Measurements from ENCODE around the gene PLG.
"Not testable (repeated sequence)": the region's sequence is repeated elsewhere in the genome, so short reads cannot be mapped to it uniquely, and the experiment has no call there.

Gene PLG

DNA sequence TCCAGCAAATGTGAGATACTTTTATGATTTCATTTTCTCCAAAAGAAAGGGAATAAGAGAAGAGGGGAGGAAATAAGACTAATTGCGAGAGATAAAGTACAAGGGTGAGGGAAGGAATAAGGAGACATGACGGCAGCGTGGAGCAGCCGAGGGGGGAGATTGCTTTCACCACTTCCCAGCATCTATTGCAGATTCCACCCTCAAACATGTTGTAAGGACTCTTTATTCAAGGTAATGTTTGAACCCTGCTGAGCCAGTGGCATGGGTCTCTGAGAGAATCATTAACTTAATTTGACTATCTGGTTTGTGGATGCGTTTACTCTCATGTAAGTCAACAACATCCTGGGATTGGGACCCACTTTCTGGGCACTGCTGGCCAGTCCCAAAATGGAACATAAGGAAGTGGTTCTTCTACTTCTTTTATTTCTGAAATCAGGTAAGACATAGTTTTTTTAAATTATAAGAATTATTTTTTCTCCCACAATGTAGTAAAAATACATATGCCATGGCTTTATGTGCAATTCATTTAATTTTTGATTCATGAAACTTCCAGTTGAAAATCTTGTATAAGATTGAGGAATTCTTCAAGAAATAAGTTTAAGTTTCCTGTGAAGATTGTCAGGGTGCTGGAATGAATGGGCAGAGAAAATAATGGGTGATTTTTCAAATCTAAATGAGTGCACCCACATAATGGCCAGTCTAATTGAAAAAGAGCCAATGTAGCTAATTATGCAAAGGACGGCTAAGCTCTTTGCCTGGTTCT, at the start of gene PLG:
Gene PLG, plus strand, starts transcription at position 327 of the 763 bp plus-strand sequence. Its CDS starts 61 bp downstream, at position 388.
- not testable (repeated sequence) for H3K4me1 Mint-ChIP-seq, H3K9me3 Mint-ChIP-seq, H3K36me3 Mint-ChIP-seq, H3K27ac Mint-ChIP-seq, H3K4me3 Mint-ChIP-seq
- peaks cover 21% of the 10 kb centered on the region for H3K27me3 Mint-ChIP-seq

GRCh38 chr6:160659562-160659961, 42.5 kb upstream of the PLG start:
- Mint-ChIP-seq H3K36me3 (no peaks in the 10 kb centered on the region), H3K27ac (no peak overlapping the region), H3K4me1 (no peaks in the 10 kb centered on the region), H3K4me3 (no peak overlapping the region), H3K9me3 (no peaks in the 10 kb centered on the region), H3K27me3 (peaks cover 18% of the 10 kb centered on the region)

GRCh38 chr6:160661216-160661615, 40.8 kb upstream of the PLG start:
- Mint-ChIP-seq H3K36me3 (no peaks in the 10 kb centered on the region), H3K4me1 (no peaks in the 10 kb centered on the region), H3K27me3 (peaks cover 18% of the 10 kb centered on the region), H3K9me3 (no peaks in the 10 kb centered on the region), H3K27ac (no peak overlapping the region), H3K4me3 (no peak overlapping the region)

- no peak overlapping the region for H3K4me3 Mint-ChIP-seq
These were observed 39.6 kb upstream of the PLG start for GRCh38 chr6:160662429-160662828.

GRCh38 chr6:160662842-160663241, 39.2 kb upstream of the PLG start:
- Mint-ChIP-seq H3K27me3 (peaks cover 18% of the 10 kb centered on the region), H3K36me3 (no peaks in the 10 kb centered on the region), H3K9me3 (no peaks in the 10 kb centered on the region), H3K27ac (no peak overlapping the region), H3K4me3 (no peak overlapping the region), H3K4me1 (no peaks in the 10 kb centered on the region)

More at GRCh38 chr6:160662429-160662828, 39.6 kb upstream of the PLG start:
- peaks cover 18% of the 10 kb centered on the region for H3K27me3 Mint-ChIP-seq
- H3K36me3 Mint-ChIP-seq: no peaks in the 10 kb centered on the region
- H3K27ac Mint-ChIP-seq: no peak overlapping the region
- no peaks in the 10 kb centered on the region for H3K9me3 Mint-ChIP-seq
- H3K4me1 Mint-ChIP-seq: no peaks in the 10 kb centered on the region

DNA sequence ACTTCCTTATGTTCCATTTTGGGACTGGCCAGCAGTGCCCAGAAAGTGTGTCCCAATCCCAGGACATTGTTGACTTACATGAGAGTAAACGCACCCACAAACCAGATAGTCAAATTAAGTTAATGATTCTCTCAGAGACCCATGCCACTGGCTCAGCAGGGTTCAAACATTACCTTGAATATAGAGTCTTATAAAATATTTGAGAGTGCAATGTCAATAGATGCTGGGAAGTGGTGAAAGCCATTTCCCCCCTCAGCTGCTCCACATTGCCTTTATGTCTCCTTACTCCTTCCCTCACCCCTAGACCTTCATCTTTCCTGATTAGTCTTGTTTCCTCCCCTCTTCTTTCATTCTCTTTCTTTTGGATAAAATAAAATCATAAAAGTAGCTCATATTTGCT, 37.8 kb upstream of the PLG start, which contains the start of gene LPA:
Gene LPA, minus strand, starts transcription at position 78 of the 400 bp plus-strand sequence. Its CDS starts 61 bp downstream, at position 17.
- not testable (repeated sequence) for H3K27ac Mint-ChIP-seq, H3K4me3 Mint-ChIP-seq

DNA sequence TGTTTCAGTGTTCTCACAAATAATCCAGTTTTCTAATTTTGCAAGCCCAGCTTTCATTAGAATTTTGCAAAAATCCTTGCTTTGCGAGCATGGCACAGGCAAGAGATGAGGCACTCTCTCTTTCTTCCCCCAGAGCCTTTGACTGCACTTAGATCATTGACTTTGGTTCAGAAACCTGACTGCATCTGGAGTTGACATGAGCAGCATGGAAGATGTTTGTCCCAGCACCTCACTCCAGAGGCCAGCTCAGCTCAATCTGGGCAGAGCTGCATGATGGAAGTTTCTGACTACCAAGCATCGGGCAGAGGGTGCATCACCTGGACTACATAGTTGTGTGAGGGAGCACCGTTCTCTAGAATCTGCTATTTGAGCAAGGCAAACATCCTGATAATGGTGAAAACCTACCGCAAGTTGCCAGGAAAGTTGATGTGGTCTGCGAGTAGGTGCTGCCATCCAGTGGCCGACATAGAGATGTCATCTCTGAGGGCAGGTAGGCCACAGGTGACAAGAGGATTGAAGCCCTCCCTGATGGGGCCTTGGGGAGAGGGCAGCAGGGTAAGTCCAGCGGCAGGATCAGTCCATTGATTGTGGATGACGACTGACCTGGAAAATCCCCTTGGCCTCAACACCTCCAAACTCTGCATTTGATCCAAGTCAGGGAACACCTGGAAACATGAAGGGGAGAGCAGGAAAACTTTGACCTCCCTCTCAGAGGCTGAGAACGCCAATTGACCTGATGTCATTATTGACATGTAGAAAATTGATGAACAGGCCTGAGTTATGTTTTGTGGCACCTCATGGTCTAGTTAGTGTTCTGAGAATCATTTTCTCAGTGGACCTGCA, 34.2 kb upstream of the PLG start:
- H3K36me3 Mint-ChIP-seq: no peaks in the 10 kb centered on the region
- H3K9me3 Mint-ChIP-seq: peaks cover 8% of the 10 kb centered on the region
- H3K27me3 Mint-ChIP-seq: peaks cover 12% of the 10 kb centered on the region
- no peaks in the 10 kb centered on the region for H3K4me1 Mint-ChIP-seq
- H3K27ac Mint-ChIP-seq: no peak overlapping the region
- H3K4me3 Mint-ChIP-seq: no peak overlapping the region

More for the DNA sequence above, 37.8 kb upstream of the PLG start, which contains the start of gene LPA:
- H3K36me3 Mint-ChIP-seq, H3K4me1 Mint-ChIP-seq, H3K9me3 Mint-ChIP-seq: not testable (repeated sequence)
- H3K27me3 Mint-ChIP-seq: peaks cover 18% of the 10 kb centered on the region

DNA sequence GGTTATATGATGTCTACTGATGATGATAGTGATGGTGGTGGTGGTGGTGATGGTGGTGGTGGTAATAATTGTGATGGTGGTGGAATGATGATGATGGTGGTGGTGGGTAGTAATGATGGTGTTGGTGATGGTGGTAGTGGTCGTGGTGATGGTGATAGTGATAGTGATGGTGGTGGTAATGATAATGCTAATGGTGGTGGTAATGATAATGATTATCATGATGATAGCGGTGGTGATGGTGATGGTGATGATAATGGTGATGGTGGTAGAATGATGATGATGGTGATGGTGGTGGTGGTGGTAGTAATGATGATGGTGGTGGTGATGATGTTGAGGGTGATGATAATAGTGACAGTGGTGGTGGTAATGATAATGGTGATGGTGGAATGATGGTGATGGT, 33.5 kb upstream of the PLG start:
- no peak overlapping the region for H3K27ac Mint-ChIP-seq
- H3K9me3 Mint-ChIP-seq: peaks cover 15% of the 10 kb centered on the region
- H3K27me3 Mint-ChIP-seq: peaks cover 7% of the 10 kb centered on the region
- H3K4me1 Mint-ChIP-seq: no peaks in the 10 kb centered on the region
- no peaks in the 10 kb centered on the region for H3K36me3 Mint-ChIP-seq
- no peak overlapping the region for H3K4me3 Mint-ChIP-seq

DNA sequence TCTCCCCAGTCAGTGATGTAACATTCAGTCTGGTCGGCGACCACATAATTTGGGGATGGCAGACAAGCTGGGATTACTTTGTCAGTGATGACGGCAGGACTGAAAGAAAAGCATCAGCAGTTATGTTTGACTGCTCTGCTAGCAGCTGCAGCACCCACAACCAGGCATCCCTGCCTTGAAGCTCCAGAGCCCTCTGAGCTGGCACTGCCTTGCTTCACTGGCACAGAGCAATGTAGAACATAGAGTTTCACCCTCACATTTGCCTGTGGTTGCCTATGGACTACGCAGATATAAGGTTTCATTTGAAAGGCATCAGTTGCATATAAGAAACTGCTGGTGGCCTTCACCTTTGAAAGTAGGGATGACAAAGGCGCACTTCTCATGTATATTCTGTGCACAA, 25.6 kb upstream of the PLG start:
- H3K36me3 Mint-ChIP-seq, H3K4me1 Mint-ChIP-seq, H3K4me3 Mint-ChIP-seq, H3K27me3 Mint-ChIP-seq, H3K27ac Mint-ChIP-seq: not testable (repeated sequence)
- H3K9me3 Mint-ChIP-seq: peaks cover 16% of the 10 kb centered on the region

- no peak overlapping the region for H3K27ac Mint-ChIP-seq
- H3K4me3 Mint-ChIP-seq: no peak overlapping the region
- peaks cover 4% of the 10 kb centered on the region for H3K27me3 Mint-ChIP-seq
- H3K9me3 Mint-ChIP-seq: peaks cover 4% of the 10 kb centered on the region
- no peaks in the 10 kb centered on the region for H3K36me3 Mint-ChIP-seq
- H3K4me1 Mint-ChIP-seq: no peaks in the 10 kb centered on the region
These were observed 23.8 kb upstream of the PLG start for GRCh38 chr6:160678230-160678629.

- Mint-ChIP-seq H3K27me3 (peaks cover 4% of the 10 kb centered on the region), H3K4me3 (no peak overlapping the region), H3K27ac (no peak overlapping the region), H3K36me3 (no peaks in the 10 kb centered on the region), H3K4me1 (no peaks in the 10 kb centered on the region), H3K9me3 (no peaks in the 10 kb centered on the region)
These were observed 23.2 kb upstream of the PLG start for GRCh38 chr6:160678744-160679401.

GRCh38 chr6:160679402-160679769, 22.7 kb upstream of the PLG start:
- Mint-ChIP-seq H3K27me3 (peaks cover 4% of the 10 kb centered on the region), H3K27ac (no peak overlapping the region), H3K9me3 (no peaks in the 10 kb centered on the region), H3K4me1 (no peaks in the 10 kb centered on the region), H3K4me3 (no peak overlapping the region), H3K36me3 (no peaks in the 10 kb centered on the region)

- H3K36me3 Mint-ChIP-seq, H3K9me3 Mint-ChIP-seq: not testable (repeated sequence)
These were observed 16.8 kb upstream of the PLG start for GRCh38 chr6:160685101-160685761.

DNA sequence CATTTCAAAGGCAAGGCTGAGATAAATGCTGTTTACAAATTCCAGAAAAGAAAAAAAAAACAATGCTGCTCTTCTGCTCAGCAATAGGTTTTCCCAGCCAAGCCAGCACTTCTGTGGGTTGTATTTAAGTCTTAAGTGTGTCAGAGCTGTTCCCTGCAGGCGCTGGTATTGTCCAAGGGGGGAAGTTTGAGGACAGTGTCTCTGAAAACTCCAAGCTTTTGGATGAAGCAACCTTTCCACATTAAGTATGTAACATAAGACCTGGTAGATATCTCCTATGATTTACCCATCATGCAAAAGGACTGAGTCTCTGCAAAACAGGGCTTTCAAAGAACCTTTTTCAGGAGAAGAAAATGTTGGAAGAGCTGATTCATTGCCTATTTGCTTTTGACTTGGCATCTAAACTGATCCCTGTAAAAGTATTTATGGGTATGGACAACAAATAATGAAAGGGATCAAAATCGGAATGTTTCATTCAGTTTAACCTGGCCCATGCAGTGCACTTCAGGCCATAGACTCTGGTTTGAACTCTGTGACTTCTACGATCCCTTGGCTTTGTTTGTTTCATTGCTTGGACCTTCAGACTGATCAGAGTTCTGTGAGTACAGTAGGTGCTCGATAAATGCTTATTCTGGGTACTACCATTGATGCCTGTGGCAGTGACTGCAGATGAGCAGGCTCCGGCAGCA, 16.1 kb upstream of the PLG start:
- H3K9me3 Mint-ChIP-seq: no peaks in the 10 kb centered on the region
- H3K27me3 Mint-ChIP-seq: peaks cover 2% of the 10 kb centered on the region
- H3K27ac Mint-ChIP-seq: no peak overlapping the region
- H3K4me3 Mint-ChIP-seq: no peak overlapping the region
- H3K4me1 Mint-ChIP-seq: no peaks in the 10 kb centered on the region
- no peaks in the 10 kb centered on the region for H3K36me3 Mint-ChIP-seq

More at GRCh38 chr6:160685101-160685761, 16.8 kb upstream of the PLG start:
- H3K27me3 Mint-ChIP-seq, H3K27ac Mint-ChIP-seq, H3K4me1 Mint-ChIP-seq, H3K4me3 Mint-ChIP-seq: not testable (repeated sequence)

DNA sequence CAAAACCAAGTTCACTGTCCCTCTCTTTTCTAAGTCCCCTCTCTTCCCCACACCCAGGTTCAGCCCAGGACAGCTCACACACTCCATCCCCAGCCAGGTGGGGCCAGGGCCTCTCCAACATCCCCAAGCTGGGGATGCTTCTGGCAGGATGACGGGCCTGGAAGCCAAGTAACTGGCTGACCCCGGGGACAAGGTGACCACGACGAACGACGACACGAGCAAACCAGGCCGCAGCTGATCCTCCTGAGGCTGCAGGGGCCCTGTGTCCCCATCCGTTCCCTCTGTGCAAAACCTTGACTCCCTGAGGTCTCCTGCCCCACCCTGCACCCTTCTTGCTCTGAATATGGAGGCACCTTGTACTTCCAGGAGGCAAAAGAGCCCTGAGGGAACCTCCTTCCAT, 11.6 kb upstream of the PLG start:
- Mint-ChIP-seq H3K27me3 (peaks cover 2% of the 10 kb centered on the region), H3K27ac (no peak overlapping the region), H3K4me1 (no peaks in the 10 kb centered on the region), H3K4me3 (no peak overlapping the region), H3K9me3 (no peaks in the 10 kb centered on the region), H3K36me3 (no peaks in the 10 kb centered on the region)

Measured in activated naive CD4-positive, alpha-beta T cell treated with anti-CD3 and anti-CD28 coated beads, Interleukin-2, amount 50 U/mL, for 24 hours (primary cell).